ENCODE measurements around the gene PFDN1. TPM values are rescaled to one million over a fixed set of nuclear protein-coding genes. Genes with fewer than 3 reads are reported as not detected.

PFDN1 gene
- total RNA-seq, 2 experiments from 2014 or later: 50.6 to 57.1 TPM

- DNase-seq: no peak
- H3K36me3 Mint-ChIP-seq (ENCODE audit: low read depth): peaks cover 11% of the 10 kb centered on the region
- H3K27ac Mint-ChIP-seq: no peak overlapping the region
- peaks cover 24% of the 10 kb centered on the region for H3K4me1 Mint-ChIP-seq (ENCODE audit: low read depth)
- H3K9me3 Mint-ChIP-seq: no peaks in the 10 kb centered on the region
- no peak overlapping the region for H3K4me3 Mint-ChIP-seq
- CTCF ChIA-PET: interaction anchor here (0.6 to 15.8 kb wide), 13 partner anchors 9 to 480 kb away, joined by 3 to 634 read pairs (median 5); partner anchors contain the start of genes HBEGF and SLC4A9
- no peaks in the 10 kb centered on the region for H3K27me3 Mint-ChIP-seq (ENCODE audit: low read depth)
- intact Hi-C loops (cut with micrococcal nuclease): no loop called here
Measured at GRCh38 chr5:140242890-140243585, 59.9 kb downstream of the PFDN1 start.

- Mint-ChIP-seq H3K4me1 (ENCODE audit: low read depth) (peaks cover 24% of the 10 kb centered on the region), H3K36me3 (ENCODE audit: low read depth) (peaks cover 11% of the 10 kb centered on the region), H3K9me3 (no peaks in the 10 kb centered on the region), H3K27me3 (ENCODE audit: low read depth) (no peaks in the 10 kb centered on the region), H3K4me3 (no peak overlapping the region), H3K27ac (no peak overlapping the region)
- DNase-seq: no peak
- CTCF ChIA-PET: interaction anchor here (10.3 to 15.8 kb wide), 2 partner anchors 107 to 120 kb away, joined by 127 to 634 read pairs; partner anchors contain the start of genes HBEGF and SLC4A9
- intact Hi-C loops (cut with micrococcal nuclease): no loop called here
Measured at GRCh38 chr5:140242099-140242498, 60.8 kb downstream of the PFDN1 start.

- peaks cover 11% of the 10 kb centered on the region for H3K36me3 Mint-ChIP-seq (ENCODE audit: low read depth)
- DNase-seq: no peak
- H3K27ac Mint-ChIP-seq: no peak overlapping the region
- intact Hi-C loops (cut with micrococcal nuclease): loop anchor here (1.0 kb wide), 2 partner anchors 110 to 116 kb away; no protein-coding TSS in a partner anchor
- no peak overlapping the region for H3K4me3 Mint-ChIP-seq
- H3K4me1 Mint-ChIP-seq (ENCODE audit: low read depth): peaks cover 18% of the 10 kb centered on the region
- CTCF ChIA-PET: interaction anchor here (0.6 to 15.8 kb wide), 9 partner anchors 20 to 441 kb away, joined by 3 to 634 read pairs (median 4); partner anchors contain the start of genes HBEGF, PFDN1 and SLC4A9
- H3K9me3 Mint-ChIP-seq: no peaks in the 10 kb centered on the region
- H3K27me3 Mint-ChIP-seq (ENCODE audit: low read depth): no peaks in the 10 kb centered on the region
Measured at GRCh38 chr5:140240987-140241706, 61.8 kb downstream of the PFDN1 start.

- Mint-ChIP-seq H3K4me3 (no peak overlapping the region), H3K4me1 (ENCODE audit: low read depth) (peaks cover 8% of the 10 kb centered on the region), H3K9me3 (no peaks in the 10 kb centered on the region), H3K27me3 (ENCODE audit: low read depth) (no peaks in the 10 kb centered on the region), H3K36me3 (ENCODE audit: low read depth) (peaks cover 7% of the 10 kb centered on the region), H3K27ac (no peak overlapping the region)
- peak; percentile 82 for DNase-seq
- CTCF ChIA-PET: interaction anchor here (0.6 to 15.8 kb wide), 19 partner anchors 8 to 487 kb away, joined by 3 to 634 read pairs (median 3); partner anchors contain the start of genes HBEGF, PFDN1 and SLC4A9
- intact Hi-C loops (cut with micrococcal nuclease): loop anchor here (1.0 kb wide), 3 partner anchors 111 to 480 kb away; no protein-coding TSS in a partner anchor
Measured at GRCh38 chr5:140239939-140240700, 62.8 kb downstream of the PFDN1 start.

- CTCF ChIA-PET: interaction anchor here (0.5 to 15.8 kb wide), 18 partner anchors 9 to 487 kb away, joined by 3 to 634 read pairs (median 3); partner anchors contain the start of genes HBEGF, PFDN1 and SLC4A9
- H3K27ac Mint-ChIP-seq: no peak overlapping the region
- peaks cover 1% of the 10 kb centered on the region for H3K4me1 Mint-ChIP-seq (ENCODE audit: low read depth)
- no peak overlapping the region for H3K4me3 Mint-ChIP-seq
- H3K36me3 Mint-ChIP-seq (ENCODE audit: low read depth): peaks cover 2% of the 10 kb centered on the region
- intact Hi-C loops (cut with micrococcal nuclease): loop anchor here (1.0 kb wide), 1 partner anchor 481 kb away; no protein-coding TSS in a partner anchor
- DNase-seq: no peak
- H3K9me3 Mint-ChIP-seq: no peaks in the 10 kb centered on the region
- H3K27me3 Mint-ChIP-seq (ENCODE audit: low read depth): no peaks in the 10 kb centered on the region
Measured at GRCh38 chr5:140239461-140239860, 63.4 kb downstream of the PFDN1 start.

- Mint-ChIP-seq H3K36me3 (ENCODE audit: low read depth) (no peaks in the 10 kb centered on the region), H3K4me3 (no peak overlapping the region), H3K27ac (no peak overlapping the region), H3K27me3 (ENCODE audit: low read depth) (no peaks in the 10 kb centered on the region), H3K9me3 (no peaks in the 10 kb centered on the region), H3K4me1 (ENCODE audit: low read depth) (no peaks in the 10 kb centered on the region)
- intact Hi-C loops (cut with micrococcal nuclease): loop anchor here (1.0 kb wide), 1 partner anchor 482 kb away; no protein-coding TSS in a partner anchor
- CTCF ChIA-PET: interaction anchor here (1.1 to 15.8 kb wide), 6 partner anchors 10 to 488 kb away, joined by 3 to 634 read pairs (median 6); partner anchors contain the start of genes HBEGF and SLC4A9
- DNase-seq: no peak
Measured at GRCh38 chr5:140238756-140239155, 64.1 kb downstream of the PFDN1 start.

GRCh38 chr5:140236891-140237598, 65.9 kb downstream of the PFDN1 start:
- Mint-ChIP-seq H3K27ac (no peak overlapping the region), H3K9me3 (no peaks in the 10 kb centered on the region), H3K27me3 (ENCODE audit: low read depth) (no peaks in the 10 kb centered on the region), H3K4me3 (no peak overlapping the region), H3K4me1 (ENCODE audit: low read depth) (no peaks in the 10 kb centered on the region), H3K36me3 (ENCODE audit: low read depth) (no peaks in the 10 kb centered on the region)
- intact Hi-C loops (cut with micrococcal nuclease): no loop called here
- DNase-seq: no peak
- CTCF ChIA-PET: interaction anchor here (0.9 to 15.8 kb wide), 6 partner anchors 8 to 150 kb away, joined by 3 to 634 read pairs (median 4); partner anchors contain the start of gene HBEGF

- intact Hi-C loops (cut with micrococcal nuclease): no loop called here
- Mint-ChIP-seq H3K4me1 (ENCODE audit: low read depth) (no peaks in the 10 kb centered on the region), H3K36me3 (ENCODE audit: low read depth) (no peaks in the 10 kb centered on the region), H3K4me3 (no peak overlapping the region), H3K27ac (no peak overlapping the region), H3K9me3 (no peaks in the 10 kb centered on the region), H3K27me3 (ENCODE audit: low read depth) (no peaks in the 10 kb centered on the region)
- DNase-seq: no peak
- CTCF ChIA-PET: interaction anchor here (0.5 to 15.8 kb wide), 8 partner anchors 9 to 267 kb away, joined by 3 to 634 read pairs (median 4); partner anchors contain the start of gene HBEGF
Measured at GRCh38 chr5:140235791-140236551, 66.9 kb downstream of the PFDN1 start.

- H3K27me3 Mint-ChIP-seq (ENCODE audit: low read depth): no peaks in the 10 kb centered on the region
- intact Hi-C loops (cut with micrococcal nuclease): loop anchor here (5.0 kb wide), 1 partner anchor 383 kb away; no protein-coding TSS in a partner anchor
- CTCF ChIA-PET: interaction anchor here (0.6 to 15.8 kb wide), 4 partner anchors 12 to 266 kb away, joined by 3 to 634 read pairs (median 3); partner anchors contain the start of gene HBEGF
- no peaks in the 10 kb centered on the region for H3K36me3 Mint-ChIP-seq (ENCODE audit: low read depth)
- no peak for DNase-seq
- no peaks in the 10 kb centered on the region for H3K4me1 Mint-ChIP-seq (ENCODE audit: low read depth)
- H3K27ac Mint-ChIP-seq: no peak overlapping the region
- no peaks in the 10 kb centered on the region for H3K9me3 Mint-ChIP-seq
- no peak overlapping the region for H3K4me3 Mint-ChIP-seq
Measured at GRCh38 chr5:140234377-140234989, 68.4 kb downstream of the PFDN1 start.

GRCh38 chr5:140232731-140233130, 70.2 kb downstream of the PFDN1 start:
- no peak for DNase-seq
- intact Hi-C loops (cut with micrococcal nuclease): loop anchor here (5.0 kb wide), 1 partner anchor 385 kb away; no protein-coding TSS in a partner anchor
- Mint-ChIP-seq H3K9me3 (no peaks in the 10 kb centered on the region), H3K4me1 (ENCODE audit: low read depth) (no peaks in the 10 kb centered on the region), H3K27me3 (ENCODE audit: low read depth) (no peaks in the 10 kb centered on the region), H3K4me3 (no peak overlapping the region), H3K27ac (no peak overlapping the region), H3K36me3 (ENCODE audit: low read depth) (no peaks in the 10 kb centered on the region)
- CTCF ChIA-PET: interaction anchor here (0.5 to 1.5 kb wide), 2 partner anchors 12 to 72 kb away, joined by 4 to 5 read pairs; no protein-coding TSS in a partner anchor
